Measurements from ENCODE around the gene NF1.

The NF1 gene

DNA sequence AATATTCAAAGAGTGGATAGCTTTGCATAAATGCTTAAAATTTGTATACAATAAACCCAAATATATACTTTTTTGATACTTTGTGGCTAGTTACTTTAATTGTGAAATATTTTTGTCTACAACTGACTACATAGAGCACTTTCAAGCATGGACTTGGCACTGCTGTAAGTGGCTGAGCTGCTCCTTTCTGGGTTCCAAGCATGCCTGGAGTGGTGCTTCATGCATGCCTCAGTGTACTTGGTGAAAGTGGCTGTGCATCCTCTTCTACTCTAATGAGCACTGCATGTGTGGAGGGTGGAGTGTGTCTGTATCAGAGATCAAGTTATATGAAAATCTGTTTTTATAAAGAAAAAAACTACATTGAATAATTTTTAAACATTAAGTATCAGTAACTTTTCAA lies 108.2 kb downstream of the NF1 start:
- Histone ChIP-seq H3K36me3 (ENCODE audit: insufficient read depth, low read length) (no peaks in the 10 kb centered on the region), H3K9ac (ENCODE audit: low read length) (no peak overlapping the region), H3K4me1 (ENCODE audit: insufficient read depth, low read length) (no peaks in the 10 kb centered on the region), H3K4me3 (ENCODE audit: low read depth in 1 of 2, low read length in 2 of 2) (no peak overlapping the region), H3K27me3 (ENCODE audit: control insufficient read depth in 1 of 2, insufficient read depth in 2 of 2, low read length in 2 of 2) (no peaks in the 10 kb centered on the region), H3K27ac (ENCODE audit: low read depth, low read length) (no peak overlapping the region), H3K9me3 (ENCODE audit: low read length) (no peaks in the 10 kb centered on the region)

DNA sequence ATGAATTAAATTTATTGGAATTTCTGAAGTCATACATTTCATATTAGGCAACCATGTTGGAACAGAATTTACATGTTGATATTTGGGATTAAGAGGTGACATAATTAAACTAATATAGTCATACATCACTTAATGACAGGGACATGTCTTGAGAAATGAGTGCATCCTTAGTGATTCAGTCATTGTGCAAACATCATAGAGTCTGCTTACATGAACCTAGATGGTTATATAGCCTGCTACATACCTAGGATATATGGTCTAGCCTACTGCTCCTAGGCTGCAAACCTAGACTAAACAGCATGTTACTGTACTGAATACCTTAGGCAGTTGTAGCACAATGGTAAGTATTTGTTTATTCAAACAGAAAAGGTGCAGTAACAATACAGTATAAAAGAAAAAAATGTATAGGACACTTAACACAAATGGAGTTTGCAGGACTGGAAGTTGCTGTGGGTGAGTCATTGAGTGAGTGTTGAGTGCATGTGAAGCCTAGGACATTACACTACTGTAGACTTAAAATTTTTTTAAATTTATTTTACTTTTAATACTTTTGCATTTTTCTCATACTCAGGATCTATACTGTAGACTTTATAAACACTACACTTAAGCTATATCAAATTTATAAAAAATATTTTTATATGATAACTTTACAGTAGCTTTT lies 116.7 kb downstream of the NF1 start:
- H3K36me3 ChIP-seq (ENCODE audit: insufficient read depth, low read length): peaks cover 5% of the 10 kb centered on the region
- no peaks in the 10 kb centered on the region for H3K27me3 ChIP-seq (ENCODE audit: control insufficient read depth in 1 of 2, insufficient read depth in 2 of 2, low read length in 2 of 2)
- no peak overlapping the region for H3K4me3 ChIP-seq (ENCODE audit: low read depth in 1 of 2, low read length in 2 of 2)
- H3K27ac ChIP-seq (ENCODE audit: low read depth, low read length): no peak overlapping the region
- H3K9me3 ChIP-seq (ENCODE audit: low read length): no peaks in the 10 kb centered on the region
- H3K4me1 ChIP-seq (ENCODE audit: insufficient read depth, low read length): no peaks in the 10 kb centered on the region
- no peak overlapping the region for H3K9ac ChIP-seq (ENCODE audit: low read length)

DNA sequence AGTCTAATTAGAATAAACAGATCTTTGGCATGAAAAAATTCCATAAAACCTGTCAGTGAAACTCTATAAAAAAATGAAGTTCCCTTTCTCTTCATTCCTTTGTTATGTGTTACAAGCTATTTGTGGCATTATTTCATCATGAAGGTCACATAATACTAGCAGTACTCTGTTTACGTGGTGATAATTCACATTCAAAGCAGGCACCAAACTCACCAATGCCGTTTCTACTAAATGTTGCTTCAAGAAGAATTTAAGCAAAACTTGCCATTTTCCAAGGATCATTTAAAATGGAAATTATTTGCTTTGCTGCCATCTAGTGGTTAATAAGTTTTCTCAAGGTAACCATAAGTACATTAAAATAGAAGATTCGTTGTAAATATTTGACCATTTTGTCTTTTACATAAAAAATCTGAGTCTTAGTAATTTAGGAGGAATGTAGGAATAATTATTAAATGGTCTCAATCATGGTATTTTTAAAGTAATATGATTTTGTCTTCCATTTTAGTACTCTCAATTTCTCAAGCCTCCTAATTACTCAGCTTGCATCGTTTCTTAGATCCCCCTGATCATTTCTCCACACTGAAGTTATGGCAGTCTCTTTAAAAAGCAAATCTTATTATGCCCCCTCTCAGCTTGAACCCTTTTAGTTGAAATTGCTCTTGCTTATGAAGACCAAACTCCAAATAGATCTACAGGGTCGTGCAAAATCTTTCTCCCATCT lies 121.4 kb downstream of the NF1 start:
- peaks cover 8% of the 10 kb centered on the region for H3K36me3 ChIP-seq (ENCODE audit: insufficient read depth, low read length)
- no peaks in the 10 kb centered on the region for H3K4me1 ChIP-seq (ENCODE audit: insufficient read depth, low read length)
- H3K27ac ChIP-seq (ENCODE audit: low read depth, low read length): no peak overlapping the region
- no peak overlapping the region for H3K4me3 ChIP-seq (ENCODE audit: low read depth in 1 of 2, low read length in 2 of 2)
- no peak overlapping the region for H3K9ac ChIP-seq (ENCODE audit: low read length)
- H3K27me3 ChIP-seq (ENCODE audit: control insufficient read depth in 1 of 2, insufficient read depth in 2 of 2, low read length in 2 of 2): no peaks in the 10 kb centered on the region
- no peaks in the 10 kb centered on the region for H3K9me3 ChIP-seq (ENCODE audit: low read length)

DNA sequence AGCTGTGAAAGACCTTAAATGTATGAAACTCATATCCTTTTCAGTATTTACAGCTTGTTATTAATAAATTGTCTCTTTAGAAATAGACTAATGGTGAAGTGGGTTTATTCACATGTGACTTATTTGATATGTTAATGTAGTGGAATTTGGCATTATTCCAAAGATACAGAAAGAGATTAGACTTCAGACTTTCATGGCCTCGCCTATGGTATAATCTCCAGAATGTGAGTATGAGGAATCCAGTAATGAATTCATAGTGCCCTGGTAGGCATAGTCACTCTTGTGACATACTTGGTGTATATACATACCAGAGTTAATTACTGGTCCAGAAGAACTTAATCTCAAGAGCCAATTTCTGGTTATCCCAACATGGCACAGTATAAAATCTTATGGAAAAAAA lies 129.6 kb downstream of the NF1 start:
- Histone ChIP-seq H3K9ac (ENCODE audit: low read length) (no peak overlapping the region), H3K27ac (ENCODE audit: low read depth, low read length) (no peak overlapping the region), H3K4me3 (ENCODE audit: low read depth in 1 of 2, low read length in 2 of 2) (no peak overlapping the region), H3K36me3 (ENCODE audit: insufficient read depth, low read length) (peaks cover 8% of the 10 kb centered on the region), H3K4me1 (ENCODE audit: insufficient read depth, low read length) (no peaks in the 10 kb centered on the region), H3K9me3 (ENCODE audit: low read length) (no peaks in the 10 kb centered on the region), H3K27me3 (ENCODE audit: control insufficient read depth in 1 of 2, insufficient read depth in 2 of 2, low read length in 2 of 2) (no peaks in the 10 kb centered on the region)

DNA sequence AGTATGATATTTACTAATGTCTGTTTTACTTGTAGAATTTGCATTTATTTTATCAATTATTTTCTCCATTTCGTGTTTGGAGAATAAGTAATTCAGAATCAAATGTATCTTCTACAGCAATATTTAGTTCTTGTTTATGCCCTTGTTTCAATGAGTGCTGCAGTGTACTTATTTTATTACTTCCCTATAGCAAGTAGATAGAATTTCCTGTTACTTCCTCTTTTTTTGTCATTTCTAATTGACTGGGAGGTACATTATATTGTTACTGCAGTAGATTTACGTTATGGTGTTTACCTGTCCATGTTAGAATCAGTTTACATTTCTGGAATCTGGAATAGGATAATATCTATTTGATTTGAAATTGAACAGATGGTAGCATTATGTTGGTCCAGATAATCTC lies 131.1 kb downstream of the NF1 start:
- Histone ChIP-seq H3K4me3 (ENCODE audit: low read depth in 1 of 2, low read length in 2 of 2) (no peak overlapping the region), H3K27me3 (ENCODE audit: control insufficient read depth in 1 of 2, insufficient read depth in 2 of 2, low read length in 2 of 2) (no peaks in the 10 kb centered on the region), H3K9ac (ENCODE audit: low read length) (no peak overlapping the region), H3K9me3 (ENCODE audit: low read length) (no peaks in the 10 kb centered on the region), H3K4me1 (ENCODE audit: insufficient read depth, low read length) (no peaks in the 10 kb centered on the region), H3K27ac (ENCODE audit: low read depth, low read length) (no peak overlapping the region), H3K36me3 (ENCODE audit: insufficient read depth, low read length) (peaks cover 20% of the 10 kb centered on the region)

DNA sequence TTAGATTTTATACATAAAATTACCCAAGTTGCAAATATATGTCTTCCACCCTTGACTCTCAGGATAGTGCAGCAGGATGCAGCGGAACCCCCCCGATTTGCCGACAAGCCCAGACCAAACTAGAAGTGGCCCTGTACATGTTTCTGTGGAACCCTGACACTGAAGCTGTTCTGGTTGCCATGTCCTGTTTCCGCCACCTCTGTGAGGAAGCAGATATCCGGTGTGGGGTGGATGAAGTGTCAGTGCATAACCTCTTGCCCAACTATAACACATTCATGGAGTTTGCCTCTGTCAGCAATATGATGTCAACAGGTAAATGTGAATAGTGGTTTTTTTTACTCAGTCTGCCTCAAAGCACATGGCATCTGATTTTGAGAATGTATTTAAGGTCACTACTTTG lies 131.6 kb downstream of the NF1 start:
- H3K4me1 ChIP-seq (ENCODE audit: insufficient read depth, low read length): no peaks in the 10 kb centered on the region
- H3K27me3 ChIP-seq (ENCODE audit: control insufficient read depth in 1 of 2, insufficient read depth in 2 of 2, low read length in 2 of 2): no peaks in the 10 kb centered on the region
- no peak overlapping the region for H3K9ac ChIP-seq (ENCODE audit: low read length)
- H3K36me3 ChIP-seq (ENCODE audit: insufficient read depth, low read length): peaks cover 24% of the 10 kb centered on the region
- H3K27ac ChIP-seq (ENCODE audit: low read depth, low read length): no peak overlapping the region
- H3K4me3 ChIP-seq (ENCODE audit: low read depth in 1 of 2, low read length in 2 of 2): no peak overlapping the region
- H3K9me3 ChIP-seq (ENCODE audit: low read length): no peaks in the 10 kb centered on the region

DNA sequence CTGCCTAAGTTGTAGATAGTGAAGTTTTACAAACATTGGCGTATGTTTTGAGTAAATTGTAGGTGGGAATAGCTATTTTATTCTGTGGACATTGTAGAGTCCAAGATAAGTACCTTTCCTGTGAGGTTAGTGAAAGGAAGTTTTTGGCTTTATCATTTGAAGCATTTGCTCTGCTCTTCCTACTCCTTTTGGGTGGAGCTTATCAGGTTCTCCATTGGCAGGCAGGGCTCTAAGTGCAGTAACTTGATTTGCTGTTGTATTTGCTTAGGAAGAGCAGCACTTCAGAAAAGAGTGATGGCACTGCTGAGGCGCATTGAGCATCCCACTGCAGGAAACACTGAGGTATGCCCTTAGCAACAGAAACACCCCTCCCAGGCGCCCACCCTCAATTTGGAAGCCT lies 132.2 kb downstream of the NF1 start:
- peaks cover 24% of the 10 kb centered on the region for H3K36me3 ChIP-seq (ENCODE audit: insufficient read depth, low read length)
- no peak overlapping the region for H3K27ac ChIP-seq (ENCODE audit: low read depth, low read length)
- H3K4me1 ChIP-seq (ENCODE audit: insufficient read depth, low read length): no peaks in the 10 kb centered on the region
- H3K9ac ChIP-seq (ENCODE audit: low read length): no peak overlapping the region
- H3K9me3 ChIP-seq (ENCODE audit: low read length): no peaks in the 10 kb centered on the region
- no peaks in the 10 kb centered on the region for H3K27me3 ChIP-seq (ENCODE audit: control insufficient read depth in 1 of 2, insufficient read depth in 2 of 2, low read length in 2 of 2)
- H3K4me3 ChIP-seq (ENCODE audit: low read depth in 1 of 2, low read length in 2 of 2): no peak overlapping the region

DNA sequence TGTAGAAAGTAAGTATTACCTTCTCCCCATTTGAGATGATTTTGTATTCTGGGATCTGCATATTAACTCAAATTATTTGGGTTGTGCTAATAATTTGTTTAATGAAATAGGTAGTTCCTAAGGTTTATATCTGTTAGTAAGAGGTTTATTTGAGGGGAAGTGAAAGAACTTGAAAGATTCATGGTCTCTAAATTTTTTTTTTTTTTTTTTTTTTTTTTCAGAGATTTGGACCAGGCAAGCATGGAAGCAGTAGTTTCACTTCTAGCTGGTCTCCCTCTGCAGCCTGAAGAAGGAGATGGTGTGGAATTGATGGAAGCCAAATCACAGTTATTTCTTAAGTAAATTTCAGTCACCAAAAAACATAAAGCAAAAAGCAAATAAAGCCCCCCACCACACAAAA lies 137.1 kb downstream of the NF1 start:
- Histone ChIP-seq H3K9ac (ENCODE audit: low read length) (no peak overlapping the region), H3K9me3 (ENCODE audit: low read length) (no peaks in the 10 kb centered on the region), H3K4me3 (ENCODE audit: low read depth in 1 of 2, low read length in 2 of 2) (no peak overlapping the region), H3K27me3 (ENCODE audit: control insufficient read depth in 1 of 2, insufficient read depth in 2 of 2, low read length in 2 of 2) (no peaks in the 10 kb centered on the region), H3K4me1 (ENCODE audit: insufficient read depth, low read length) (no peaks in the 10 kb centered on the region), H3K27ac (ENCODE audit: low read depth, low read length) (no peak overlapping the region), H3K36me3 (ENCODE audit: insufficient read depth, low read length) (peaks cover 35% of the 10 kb centered on the region)

DNA sequence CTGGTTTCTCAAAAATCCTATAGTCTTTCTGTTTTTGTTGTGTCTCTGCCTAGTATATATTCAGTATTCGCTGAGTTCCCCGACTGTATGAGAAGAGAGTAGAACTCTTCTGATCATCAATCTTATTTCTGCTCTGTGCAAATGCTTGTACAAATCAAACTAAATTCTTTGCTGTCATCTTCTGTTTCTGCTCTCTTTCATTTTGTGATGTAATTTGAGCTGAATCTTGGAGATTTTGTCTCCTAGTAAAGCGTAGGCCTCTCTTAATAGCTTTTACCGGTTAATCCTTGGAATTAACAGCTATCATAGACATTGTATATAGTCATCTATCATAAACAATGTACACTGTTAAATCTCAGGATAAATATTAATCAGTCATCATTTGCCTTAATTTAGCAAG lies 140.3 kb downstream of the NF1 start:
- Histone ChIP-seq H3K9me3 (ENCODE audit: low read length) (no peaks in the 10 kb centered on the region), H3K27ac (ENCODE audit: low read depth, low read length) (no peak overlapping the region), H3K36me3 (ENCODE audit: insufficient read depth, low read length) (peaks cover 32% of the 10 kb centered on the region)

DNA sequence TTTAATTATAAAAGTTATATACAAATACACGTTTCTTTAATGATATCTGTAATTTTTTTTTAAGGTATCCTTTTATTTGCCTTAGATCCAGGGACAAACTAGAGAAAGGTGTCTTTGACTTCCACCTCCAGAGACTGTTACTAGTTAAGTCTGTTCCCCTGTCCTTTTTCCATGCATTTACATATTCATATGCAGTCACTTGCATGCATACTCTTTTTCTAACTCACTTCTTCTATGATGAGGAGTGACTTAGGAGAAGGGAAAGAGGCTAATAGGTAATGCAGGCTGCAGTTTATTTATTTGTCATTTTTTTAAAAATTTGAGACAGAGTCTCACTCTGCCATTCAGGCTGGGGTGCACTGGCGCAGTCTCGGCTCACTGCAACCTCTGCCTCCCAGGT lies 141.4 kb downstream of the NF1 start:
- no peak overlapping the region for H3K4me3 ChIP-seq (ENCODE audit: low read depth in 1 of 2, low read length in 2 of 2)
- no peak overlapping the region for H3K9ac ChIP-seq (ENCODE audit: low read length)
- H3K27ac ChIP-seq (ENCODE audit: low read depth, low read length): no peak overlapping the region
- H3K4me1 ChIP-seq (ENCODE audit: insufficient read depth, low read length): no peaks in the 10 kb centered on the region
- H3K36me3 ChIP-seq (ENCODE audit: insufficient read depth, low read length): peaks cover 23% of the 10 kb centered on the region
- no peaks in the 10 kb centered on the region for H3K27me3 ChIP-seq (ENCODE audit: control insufficient read depth in 1 of 2, insufficient read depth in 2 of 2, low read length in 2 of 2)
- H3K9me3 ChIP-seq (ENCODE audit: low read length): no peaks in the 10 kb centered on the region

More for the DNA sequence above, 140.3 kb downstream of the NF1 start:
- Histone ChIP-seq H3K4me1 (ENCODE audit: insufficient read depth, low read length) (no peaks in the 10 kb centered on the region), H3K9ac (ENCODE audit: low read length) (no peak overlapping the region), H3K4me3 (ENCODE audit: low read depth in 1 of 2, low read length in 2 of 2) (no peak overlapping the region), H3K27me3 (ENCODE audit: control insufficient read depth in 1 of 2, insufficient read depth in 2 of 2, low read length in 2 of 2) (no peaks in the 10 kb centered on the region)

DNA sequence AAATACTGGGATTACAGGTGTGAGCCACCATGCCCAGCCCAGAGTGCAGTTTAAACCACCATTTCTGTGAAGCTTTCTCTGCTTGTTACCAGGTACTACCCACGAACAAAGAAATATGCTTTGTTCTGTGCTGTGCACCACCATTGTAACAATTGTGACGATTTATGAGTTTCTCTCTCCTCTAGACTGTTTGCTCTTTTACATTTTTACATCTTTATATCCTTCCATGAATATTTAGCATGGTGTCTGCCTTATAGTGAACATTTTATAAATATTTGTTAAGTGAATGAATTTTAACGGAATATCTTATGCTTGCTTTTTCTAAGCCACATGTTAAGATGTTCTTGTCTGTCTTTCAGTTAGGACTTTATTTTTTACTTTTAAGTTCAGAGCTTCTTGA lies 141.9 kb downstream of the NF1 start:
- Histone ChIP-seq H3K27me3 (ENCODE audit: control insufficient read depth in 1 of 2, insufficient read depth in 2 of 2, low read length in 2 of 2) (no peaks in the 10 kb centered on the region), H3K9ac (ENCODE audit: low read length) (no peak overlapping the region), H3K4me1 (ENCODE audit: insufficient read depth, low read length) (no peaks in the 10 kb centered on the region), H3K9me3 (ENCODE audit: low read length) (no peaks in the 10 kb centered on the region), H3K36me3 (ENCODE audit: insufficient read depth, low read length) (peaks cover 22% of the 10 kb centered on the region), H3K27ac (ENCODE audit: low read depth, low read length) (no peak overlapping the region), H3K4me3 (ENCODE audit: low read depth in 1 of 2, low read length in 2 of 2) (no peak overlapping the region)

DNA sequence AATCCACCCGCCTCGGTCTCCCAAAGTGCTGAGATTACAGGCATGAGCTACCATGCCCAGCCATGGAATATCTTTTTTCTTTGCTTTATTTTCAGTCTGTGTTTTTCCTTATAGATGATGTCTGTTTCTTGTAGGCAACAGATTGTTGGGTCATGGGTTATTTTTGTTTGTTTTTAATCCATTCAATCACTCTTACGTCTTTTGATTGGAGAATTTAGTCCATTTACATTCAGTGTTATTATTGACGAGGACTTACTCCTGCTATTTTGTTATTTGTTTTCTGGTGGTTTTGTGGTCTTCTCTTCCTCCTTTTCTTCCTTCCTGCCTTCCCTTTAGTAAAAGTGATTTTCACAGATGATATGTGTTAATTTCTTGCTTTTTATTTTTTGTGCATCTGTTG lies 146.3 kb downstream of the NF1 start:
- Histone ChIP-seq H3K36me3 (ENCODE audit: insufficient read depth, low read length) (peaks cover 15% of the 10 kb centered on the region), H3K4me1 (ENCODE audit: insufficient read depth, low read length) (no peaks in the 10 kb centered on the region), H3K27ac (ENCODE audit: low read depth, low read length) (no peak overlapping the region), H3K9ac (ENCODE audit: low read length) (no peak overlapping the region), H3K4me3 (ENCODE audit: low read depth in 1 of 2, low read length in 2 of 2) (no peak overlapping the region), H3K27me3 (ENCODE audit: control insufficient read depth in 1 of 2, insufficient read depth in 2 of 2, low read length in 2 of 2) (no peaks in the 10 kb centered on the region), H3K9me3 (ENCODE audit: low read length) (no peaks in the 10 kb centered on the region)
